Glomerular visceral epithelial cell (primary cell): Measurements from ENCODE around the gene DIP2C.
"Not testable (repeated sequence)": the region's sequence is repeated elsewhere in the genome, so short reads cannot be mapped to it uniquely, and the experiment has no call there.

Experiments
- DNase-seq: peaks from one replicate; pipeline ENCODE4 v3.0.0-alpha.2; 2016; ENCODE audit errors: extremely low spot score

DIP2C gene

GRCh38 chr10:689452-690371 is at the start of gene DIP2C:
DIP2C (minus strand) TSS chr10:689668; CDS start chr10:689578, 90 bp downstream.
- peak; percentile 85 for DNase-seq

- no peak for DNase-seq
Measured at GRCh38 chr10:734481-734880, 45.0 kb upstream of the DIP2C start.

DNA sequence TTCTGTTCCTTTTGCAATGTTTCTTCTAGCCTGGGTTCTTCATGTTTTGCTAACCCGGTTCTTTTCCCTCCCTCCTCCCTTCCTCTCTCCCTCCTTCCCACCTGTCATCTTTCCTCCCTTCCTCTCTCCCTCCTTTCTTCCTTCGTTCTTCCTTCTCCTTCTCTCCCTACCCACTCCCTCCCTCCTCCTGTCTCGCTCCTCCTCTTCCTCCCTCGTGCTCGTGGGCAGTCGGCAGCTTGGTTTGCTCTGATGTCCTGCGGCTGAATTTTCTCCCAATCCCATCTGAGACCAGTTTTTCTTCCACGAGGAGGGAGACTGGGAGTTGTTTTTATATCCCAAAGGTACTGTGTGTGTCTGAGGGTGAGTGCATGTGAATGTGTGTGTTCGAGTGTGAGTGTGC is 43.6 kb upstream of the DIP2C start:
- no peak for DNase-seq

DNA sequence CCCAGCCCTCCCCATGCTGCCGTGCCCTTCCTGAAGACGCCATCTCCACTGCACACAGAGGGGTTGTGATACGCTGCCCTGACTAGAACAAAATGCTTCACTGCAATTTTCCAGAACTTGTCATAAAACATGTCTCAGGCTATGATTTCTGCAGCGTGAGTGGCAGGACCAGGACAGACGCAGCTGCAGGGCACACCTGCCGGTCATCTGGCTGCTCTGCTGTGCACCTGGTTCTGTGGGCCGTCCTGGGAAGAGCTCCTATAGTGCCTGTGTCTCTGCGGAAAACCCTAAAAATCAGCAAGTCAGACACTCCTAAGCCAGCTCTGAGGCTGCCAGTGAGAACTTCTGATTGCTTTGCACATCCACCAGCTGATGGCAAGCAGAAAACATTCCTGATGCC is 39.7 kb upstream of the DIP2C start:
- DNase-seq: no peak

DNA sequence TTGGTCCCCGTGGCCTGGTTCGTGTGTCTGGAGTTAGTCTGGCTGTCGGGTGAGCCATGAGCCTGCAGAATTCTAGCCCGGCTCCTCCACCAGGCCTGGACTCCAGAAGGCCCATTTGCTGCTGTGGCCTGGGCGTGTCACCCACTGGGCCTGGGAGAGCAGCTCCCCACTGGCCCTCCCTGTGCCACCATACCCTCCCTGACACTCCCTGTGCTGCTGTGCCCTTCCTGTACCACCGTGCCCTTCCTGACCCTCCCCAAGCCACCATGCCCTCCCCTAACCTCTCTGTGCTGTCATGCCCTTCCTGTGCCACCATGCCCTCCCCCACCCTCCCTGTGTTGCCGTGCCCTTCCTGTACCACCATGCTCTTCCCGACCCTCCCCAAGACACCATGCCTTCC is 39.1 kb upstream of the DIP2C start:
- no peak for DNase-seq

GRCh38 chr10:727162-727790 is 37.8 kb upstream of the DIP2C start:
- no peak for DNase-seq

DNA sequence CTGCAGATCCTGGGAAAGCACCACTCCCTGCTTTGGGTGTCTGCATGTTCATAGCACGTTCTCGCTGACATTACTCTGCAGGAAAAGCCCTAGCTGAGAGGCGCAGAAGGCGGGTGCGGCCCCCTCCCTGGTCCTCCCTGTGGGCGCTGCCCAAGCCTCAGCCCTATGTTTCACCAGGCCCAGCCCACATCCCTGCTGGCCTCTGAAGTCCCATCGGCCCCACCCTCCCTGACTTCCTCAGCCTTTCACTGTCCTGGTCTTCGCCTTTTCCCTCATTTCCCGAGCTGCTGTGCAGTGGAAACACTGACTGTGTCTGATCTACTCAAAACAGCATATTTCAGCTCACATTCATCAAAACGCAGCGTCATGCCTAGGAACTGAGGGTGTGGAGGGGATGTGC is 36.3 kb upstream of the DIP2C start:
- DNase-seq: no peak

GRCh38 chr10:725302-725701 is 35.8 kb upstream of the DIP2C start:
- DNase-seq: no peak

- no peak for DNase-seq
Measured at GRCh38 chr10:723973-724372, 34.5 kb upstream of the DIP2C start.

DNA sequence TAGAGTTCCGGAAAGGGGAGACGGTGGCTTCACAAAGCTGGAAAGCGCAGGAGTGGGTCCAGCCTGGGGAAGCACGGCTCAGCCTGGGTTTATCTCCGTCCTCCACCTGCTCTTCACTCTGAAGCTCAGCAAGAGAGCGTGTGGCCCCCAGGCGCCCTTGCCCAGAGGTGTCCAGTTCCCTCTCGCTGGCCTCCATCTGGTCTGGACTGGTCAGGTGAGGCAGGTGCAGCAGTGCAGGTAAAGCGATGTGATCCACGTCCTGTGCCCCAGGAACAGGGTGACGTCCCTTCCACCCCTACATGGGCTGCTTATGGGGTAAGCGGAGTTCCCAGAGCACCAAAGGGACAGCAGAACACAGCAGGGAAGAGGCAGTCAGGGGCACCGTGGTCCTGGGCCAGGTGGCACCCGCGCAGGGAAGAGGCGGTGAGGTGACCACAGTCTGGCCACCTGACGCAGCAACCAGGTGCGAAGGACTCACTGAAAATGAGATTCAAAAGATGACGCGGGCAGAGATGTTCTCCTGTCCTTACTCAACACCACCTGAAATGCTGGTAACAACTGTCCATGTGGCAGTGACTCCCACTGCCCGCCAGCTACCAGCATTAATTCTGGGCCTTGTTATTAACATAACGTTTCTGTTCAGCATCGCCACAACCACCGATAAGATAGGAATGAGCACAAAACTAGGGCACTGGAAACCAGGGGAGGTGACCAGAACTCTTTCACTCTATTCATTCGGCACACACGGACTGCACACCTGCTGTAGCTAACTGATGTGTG is 33.0 kb upstream of the DIP2C start:
- DNase-seq: no peak

DNA sequence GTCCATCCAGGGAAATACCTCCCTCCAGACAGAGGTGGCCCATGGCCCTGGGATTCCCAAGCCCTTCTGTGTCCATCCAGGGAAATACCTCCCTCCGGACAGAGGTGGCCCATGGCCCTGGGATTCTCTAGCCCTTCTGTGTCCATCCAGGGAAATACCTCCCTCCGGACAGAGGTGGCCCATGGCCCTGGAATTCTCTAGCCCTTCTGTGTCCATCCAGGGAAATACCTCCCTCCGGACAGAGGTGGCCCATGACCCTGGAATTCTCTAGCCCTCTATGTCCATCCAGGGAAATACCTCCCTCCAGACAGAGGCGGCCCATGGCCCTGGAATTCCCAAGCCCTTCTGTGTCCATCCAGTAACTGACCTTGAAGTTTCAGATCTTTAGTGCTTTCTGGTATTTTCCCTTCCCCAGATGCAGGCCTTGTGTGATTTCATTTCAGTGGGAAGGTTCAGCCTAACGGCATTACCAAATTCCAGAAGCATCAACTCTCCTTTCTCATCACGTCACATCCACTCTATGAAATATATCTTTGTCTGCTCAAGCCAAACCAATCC is 28.8 kb upstream of the DIP2C start:
- no peak for DNase-seq

GRCh38 chr10:717458-717857 is 28.0 kb upstream of the DIP2C start:
- DNase-seq: no peak

GRCh38 chr10:716821-717220 is 27.4 kb upstream of the DIP2C start:
- no peak for DNase-seq

DNA sequence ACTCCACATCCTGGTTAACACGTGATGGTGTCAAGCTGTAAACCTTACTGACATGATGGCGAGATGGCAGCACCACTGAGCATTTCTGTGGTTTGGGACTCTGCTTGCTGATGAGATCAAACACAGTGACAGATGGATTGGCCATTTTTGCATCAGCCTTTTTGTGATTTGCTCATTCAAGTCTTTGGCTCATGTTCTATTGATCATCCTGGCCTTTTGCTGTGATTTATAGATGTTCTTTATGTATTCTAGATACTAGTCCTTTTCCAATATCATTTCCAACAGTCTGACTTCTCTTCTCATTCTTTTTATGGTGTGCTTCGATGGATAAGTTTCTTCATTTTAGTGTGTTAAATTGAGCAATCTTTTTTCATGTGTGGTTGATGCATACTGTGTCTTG is 24.7 kb upstream of the DIP2C start:
- DNase-seq: no peak

GRCh38 chr10:712575-712974 is 23.1 kb upstream of the DIP2C start:
- DNase-seq: no peak

DNA sequence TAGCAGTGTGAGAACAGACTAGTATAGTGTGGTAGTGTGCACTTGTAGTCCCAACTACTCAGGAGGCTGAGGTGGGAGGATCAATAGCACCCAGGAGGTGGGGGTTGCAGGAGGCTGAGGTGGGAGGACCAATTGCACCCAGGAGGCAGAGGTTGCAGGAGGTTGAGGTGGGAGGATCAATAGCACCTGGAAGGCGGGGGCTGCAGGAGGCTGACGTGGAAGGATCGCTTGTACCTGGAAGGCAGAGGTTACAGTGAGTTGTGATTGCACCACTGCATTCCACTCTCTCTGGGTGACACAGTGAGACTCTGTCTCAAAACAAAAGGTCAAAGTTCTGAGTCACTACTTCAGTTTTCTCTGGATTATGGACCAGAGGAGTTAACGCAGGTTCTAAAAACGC is 22.6 kb upstream of the DIP2C start:
- DNase-seq: no peak

DNA sequence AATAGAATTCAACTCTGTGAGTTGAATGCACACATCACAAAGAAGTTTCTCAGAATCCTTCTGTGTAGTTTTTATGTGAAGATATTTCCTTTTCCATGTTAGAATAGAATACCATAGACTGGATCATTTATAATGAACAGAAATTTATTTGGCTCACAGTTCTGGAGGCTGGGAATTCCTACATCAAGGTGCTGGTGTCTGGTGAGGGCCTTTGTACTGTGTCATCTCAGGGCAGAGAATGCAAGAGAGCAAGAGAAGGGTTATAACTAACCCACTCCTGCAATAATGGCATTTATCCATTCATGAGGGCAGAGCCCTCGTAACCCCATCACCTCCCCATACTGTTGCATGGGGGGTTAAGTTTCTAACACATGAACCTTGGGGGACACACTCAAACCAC is 18.4 kb upstream of the DIP2C start:
- no peak for DNase-seq

DNA sequence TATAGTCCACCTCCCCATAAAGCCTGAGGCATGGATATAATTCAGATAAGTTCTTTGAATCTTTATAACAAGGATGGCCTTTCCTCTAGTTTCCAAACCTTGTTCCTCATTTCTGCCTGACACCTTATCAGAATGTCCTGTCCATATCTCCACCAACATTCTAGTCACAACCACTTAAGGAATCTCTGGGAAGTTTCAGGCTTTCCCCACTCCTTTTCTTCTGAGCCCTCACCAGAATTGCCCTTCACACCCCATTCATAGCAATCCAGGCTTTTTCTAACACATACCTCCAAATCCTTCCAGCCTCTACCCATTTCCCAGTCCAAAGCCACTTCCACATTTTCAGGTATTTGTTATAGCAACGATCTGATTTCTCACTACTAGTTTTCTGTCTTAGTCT is 18.0 kb upstream of the DIP2C start:
- DNase-seq: no peak

DNA sequence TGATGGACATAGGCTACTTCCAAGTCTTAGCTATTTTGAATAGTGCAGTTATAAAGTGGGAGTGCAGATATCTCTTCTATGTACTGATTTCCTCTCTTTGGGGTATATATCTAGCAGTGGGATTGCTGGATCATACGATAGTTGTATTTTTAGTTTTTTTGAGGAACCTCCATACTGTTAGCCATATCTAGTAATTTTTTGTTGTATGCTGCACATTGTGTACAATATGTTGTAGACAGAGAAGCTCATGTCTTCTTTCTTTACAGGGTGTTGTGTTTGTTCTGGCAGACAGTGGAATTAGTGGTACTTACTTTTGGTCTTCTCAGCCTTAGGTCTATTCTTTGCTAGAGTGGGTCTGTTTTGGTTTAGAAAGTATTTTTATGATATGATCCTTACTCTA is 13.7 kb upstream of the DIP2C start:
- DNase-seq: no peak

- not testable (repeated sequence) for DNase-seq
Measured at GRCh38 chr10:700183-700582, 10.7 kb upstream of the DIP2C start.

DNA sequence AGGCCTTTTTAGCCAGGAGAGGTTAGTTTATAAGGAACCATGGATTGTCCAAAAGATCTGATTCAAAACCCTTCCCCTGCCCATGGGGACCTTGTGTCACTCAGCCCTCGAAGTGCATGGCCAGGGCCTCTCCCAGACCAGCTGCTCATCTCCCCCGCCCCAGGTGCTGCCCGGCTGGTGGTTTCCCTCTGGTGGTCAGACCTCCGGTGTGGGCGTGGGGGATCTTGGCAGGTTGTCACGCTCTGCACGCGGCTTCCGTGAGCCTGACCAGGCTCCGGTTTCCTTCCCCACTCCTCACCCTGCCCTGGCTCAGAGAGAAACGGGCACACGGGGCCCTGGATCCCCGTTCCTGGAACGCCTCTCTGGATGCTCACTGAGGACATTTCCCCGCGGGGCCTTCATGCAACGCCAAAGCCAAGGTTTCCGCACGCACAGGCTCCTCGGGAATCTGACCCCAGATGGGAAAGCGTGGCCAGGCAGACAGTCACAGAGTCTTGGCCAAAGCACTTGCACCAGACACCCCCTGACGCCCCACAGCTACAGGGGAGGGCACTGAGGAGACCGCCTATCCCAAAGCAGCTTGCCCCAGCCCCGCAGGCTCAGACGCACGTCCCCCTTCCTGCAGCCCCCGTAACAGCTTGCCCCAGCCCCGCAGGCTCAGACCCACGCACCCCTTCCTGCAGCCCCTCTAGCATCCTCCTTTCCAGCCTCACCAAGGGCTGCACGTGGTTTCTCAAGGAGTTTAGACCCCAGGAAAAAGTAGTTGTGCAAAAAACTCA is 7.8 kb upstream of the DIP2C start:
- DNase-seq: no peak
